HepG2 (cell line): ENCODE data around the gene RAB3A. TPM values are rescaled to one million over a fixed set of nuclear protein-coding genes. Genes with fewer than 3 reads are reported as not detected.

ENCODE experiments used
- AHR ChIP-seq: IDR thresholded peaks from 2 replicates; pipeline ENCODE4 v1.6.1; 2018; ENCODE audit warnings: missing genetic modification reagents, missing compliant biosample characterization
- PPARG ChIP-seq: conservative IDR thresholded peaks from 2 replicates; pipeline ENCODE4 v1.6.1; 2016; ENCODE audit warnings: missing biosample characterization, missing genetic modification reagents
- ZFYVE20 ChIP-seq: sonication (generic); formaldehyde crosslinking; IDR thresholded peaks from 2 replicates; pipeline ENCODE4 v1.8.0; 2023; ENCODE audit warnings: low read depth, mild to moderate bottlenecking, moderate library complexity, missing genetic modification reagents, borderline replicate concordance
- polyA plus RNA-seq, 8 experiments: library from polyadenylated mRNA; depleted of rRNA in 3 of 8; stranded (reverse) in 7 of 8; unstranded in 1 of 8; fragments of >200 nt; fragmentation: Illumina TruSeq in 4 of 8; extraction: Trizol in 4 of 8; gene quantifications; 2 replicates each; pipeline versions ENCODE4 v1.2.1 to v1.2.3, GENCODE V29; 2011 to 2016; ENCODE audit warnings: low read depth in 4 of 8, missing spikeins in 1 of 8, mixed read lengths in 1 of 8; ENCODE audit not compliant: insufficient read depth in 1 of 8
- total RNA-seq, 5 experiments: library from RNA; depleted of rRNA; stranded (reverse); fragments of >200 nt; fragmentation: Illumina TruSeq; extraction: Trizol; gene quantifications; 2 replicates each; pipeline ENCODE4 v1.2.3, GENCODE V29; 2016; ENCODE audit warnings: low read depth in 1 of 5
- TF ChIP-seq, protein P1 (sequence below): sonication (generic); formaldehyde crosslinking; IDR thresholded peaks from 2 replicates; pipeline ENCODE4 v1.4.0; 2020; ENCODE audit warnings: mild to moderate bottlenecking, missing genetic modification reagents
- TF ChIP-seq, protein P2 (sequence below): sonication (generic); formaldehyde crosslinking; IDR thresholded peaks from 2 replicates; pipeline ENCODE4 v1.5.0; 2020; ENCODE audit warnings: missing genetic modification reagents
- TF ChIP-seq, protein P3 (sequence below): IDR thresholded peaks from 2 replicates; pipeline ENCODE4 v1.6.1; 2016; ENCODE audit warnings: low read depth
- TF ChIP-seq, protein P4 (sequence below): sonication (generic); formaldehyde crosslinking; conservative IDR thresholded peaks from 2 replicates; pipeline ENCODE4 v1.4.0; 2020; ENCODE audit warnings: missing genetic modification reagents
- TF ChIP-seq, protein P5 (sequence below): sonication (generic); formaldehyde crosslinking; IDR thresholded peaks from 2 replicates; pipeline ENCODE4 v1.4.0; 2020; ENCODE audit warnings: missing genetic modification reagents

RAB3A gene
- total and polyA plus RNA-seq, 2 of the 13 experiments (the other 11 are each of a cell fraction or from before 2014, with no cell fraction given): 0.58 to 0.98 TPM

DNA sequence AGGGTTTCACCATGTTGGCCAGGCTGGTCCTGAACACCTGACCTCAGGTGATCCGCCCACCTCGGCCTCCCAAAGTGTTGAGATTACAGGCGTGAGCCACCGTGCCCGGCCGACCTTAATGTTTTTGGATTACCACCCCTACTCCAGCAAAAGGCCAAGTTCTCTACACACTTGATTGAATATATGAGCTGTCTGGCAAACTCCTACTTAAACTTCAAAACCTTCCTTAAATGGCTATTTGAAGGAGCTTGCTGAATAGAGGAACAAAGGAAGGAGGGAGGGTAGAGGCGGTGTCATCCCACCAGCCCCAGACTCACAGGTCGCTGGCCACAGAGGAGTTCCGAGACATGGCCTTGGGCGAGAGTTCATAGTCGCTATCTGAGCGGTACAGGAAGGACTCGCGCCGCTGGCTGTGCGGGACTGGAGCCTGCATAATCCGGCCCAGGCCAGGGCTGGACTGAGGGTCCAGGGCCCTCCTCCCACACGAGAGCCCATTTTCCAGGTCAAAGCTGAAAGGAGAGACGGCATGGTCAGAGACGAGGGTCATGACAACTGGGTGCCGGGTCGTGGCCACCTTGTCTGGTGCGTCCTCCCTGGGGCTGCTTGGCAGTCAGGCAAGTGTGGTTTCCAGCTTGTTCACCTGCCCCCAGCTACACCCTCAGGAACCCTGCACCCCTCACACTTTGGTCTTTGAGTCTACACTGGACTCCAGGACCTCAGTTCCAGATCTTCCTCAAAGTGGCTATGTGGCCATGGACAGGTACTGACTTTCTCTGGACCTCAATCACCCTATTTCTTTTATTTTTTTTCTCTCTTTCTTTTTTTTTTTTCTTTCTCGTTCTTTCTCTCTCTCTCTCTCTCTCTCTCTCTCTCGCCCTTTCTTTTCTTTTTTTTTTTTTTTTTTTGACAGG is 18.2 kb upstream of the RAB3A start (continued):
- TF ChIP-seq, protein P1, sequence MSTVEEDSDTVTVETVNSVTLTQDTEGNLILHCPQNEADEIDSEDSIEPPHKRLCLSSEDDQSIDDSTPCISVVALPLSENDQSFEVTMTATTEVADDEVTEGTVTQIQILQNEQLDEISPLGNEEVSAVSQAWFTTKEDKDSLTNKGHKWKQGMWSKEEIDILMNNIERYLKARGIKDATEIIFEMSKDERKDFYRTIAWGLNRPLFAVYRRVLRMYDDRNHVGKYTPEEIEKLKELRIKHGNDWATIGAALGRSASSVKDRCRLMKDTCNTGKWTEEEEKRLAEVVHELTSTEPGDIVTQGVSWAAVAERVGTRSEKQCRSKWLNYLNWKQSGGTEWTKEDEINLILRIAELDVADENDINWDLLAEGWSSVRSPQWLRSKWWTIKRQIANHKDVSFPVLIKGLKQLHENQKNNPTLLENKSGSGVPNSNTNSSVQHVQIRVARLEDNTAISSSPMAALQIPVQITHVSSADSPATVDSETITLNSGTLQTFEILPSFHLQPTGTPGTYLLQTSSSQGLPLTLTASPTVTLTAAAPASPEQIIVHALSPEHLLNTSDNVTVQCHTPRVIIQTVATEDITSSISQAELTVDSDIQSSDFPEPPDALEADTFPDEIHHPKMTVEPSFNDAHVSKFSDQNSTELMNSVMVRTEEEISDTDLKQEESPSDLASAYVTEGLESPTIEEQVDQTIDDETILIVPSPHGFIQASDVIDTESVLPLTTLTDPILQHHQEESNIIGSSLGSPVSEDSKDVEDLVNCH (CRISPR knock-in tag): no peak
- TF ChIP-seq PPARG (CRISPR knock-in tag): 0 out of 2 replicates have a peak, but pooled peaks have one; percentile 49
- TF ChIP-seq AHR (CRISPR knock-in tag): no peak
- TF ChIP-seq, protein P2, sequence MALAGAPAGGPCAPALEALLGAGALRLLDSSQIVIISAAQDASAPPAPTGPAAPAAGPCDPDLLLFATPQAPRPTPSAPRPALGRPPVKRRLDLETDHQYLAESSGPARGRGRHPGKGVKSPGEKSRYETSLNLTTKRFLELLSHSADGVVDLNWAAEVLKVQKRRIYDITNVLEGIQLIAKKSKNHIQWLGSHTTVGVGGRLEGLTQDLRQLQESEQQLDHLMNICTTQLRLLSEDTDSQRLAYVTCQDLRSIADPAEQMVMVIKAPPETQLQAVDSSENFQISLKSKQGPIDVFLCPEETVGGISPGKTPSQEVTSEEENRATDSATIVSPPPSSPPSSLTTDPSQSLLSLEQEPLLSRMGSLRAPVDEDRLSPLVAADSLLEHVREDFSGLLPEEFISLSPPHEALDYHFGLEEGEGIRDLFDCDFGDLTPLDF (CRISPR knock-in tag): no peak
- TF ChIP-seq, protein P3, sequence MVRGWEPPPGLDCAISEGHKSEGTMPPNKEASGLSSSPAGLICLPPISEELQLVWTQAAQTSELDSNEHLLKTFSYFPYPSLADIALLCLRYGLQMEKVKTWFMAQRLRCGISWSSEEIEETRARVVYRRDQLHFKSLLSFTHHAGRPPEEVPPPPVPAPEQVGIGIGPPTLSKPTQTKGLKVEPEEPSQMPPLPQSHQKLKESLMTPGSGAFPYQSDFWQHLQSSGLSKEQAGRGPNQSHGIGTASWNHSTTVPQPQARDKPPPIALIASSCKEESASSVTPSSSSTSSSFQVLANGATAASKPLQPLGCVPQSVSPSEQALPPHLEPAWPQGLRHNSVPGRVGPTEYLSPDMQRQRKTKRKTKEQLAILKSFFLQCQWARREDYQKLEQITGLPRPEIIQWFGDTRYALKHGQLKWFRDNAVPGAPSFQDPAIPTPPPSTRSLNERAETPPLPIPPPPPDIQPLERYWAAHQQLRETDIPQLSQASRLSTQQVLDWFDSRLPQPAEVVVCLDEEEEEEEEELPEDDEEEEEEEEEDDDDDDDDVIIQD (CRISPR knock-in tag): 0 out of 2 replicates have a peak, but pooled peaks have one; percentile 29
- TF ChIP-seq, protein P4, sequence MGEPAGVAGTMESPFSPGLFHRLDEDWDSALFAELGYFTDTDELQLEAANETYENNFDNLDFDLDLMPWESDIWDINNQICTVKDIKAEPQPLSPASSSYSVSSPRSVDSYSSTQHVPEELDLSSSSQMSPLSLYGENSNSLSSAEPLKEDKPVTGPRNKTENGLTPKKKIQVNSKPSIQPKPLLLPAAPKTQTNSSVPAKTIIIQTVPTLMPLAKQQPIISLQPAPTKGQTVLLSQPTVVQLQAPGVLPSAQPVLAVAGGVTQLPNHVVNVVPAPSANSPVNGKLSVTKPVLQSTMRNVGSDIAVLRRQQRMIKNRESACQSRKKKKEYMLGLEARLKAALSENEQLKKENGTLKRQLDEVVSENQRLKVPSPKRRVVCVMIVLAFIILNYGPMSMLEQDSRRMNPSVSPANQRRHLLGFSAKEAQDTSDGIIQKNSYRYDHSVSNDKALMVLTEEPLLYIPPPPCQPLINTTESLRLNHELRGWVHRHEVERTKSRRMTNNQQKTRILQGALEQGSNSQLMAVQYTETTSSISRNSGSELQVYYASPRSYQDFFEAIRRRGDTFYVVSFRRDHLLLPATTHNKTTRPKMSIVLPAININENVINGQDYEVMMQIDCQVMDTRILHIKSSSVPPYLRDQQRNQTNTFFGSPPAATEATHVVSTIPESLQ (CRISPR knock-in tag): no peak
- TF ChIP-seq, protein P5, sequence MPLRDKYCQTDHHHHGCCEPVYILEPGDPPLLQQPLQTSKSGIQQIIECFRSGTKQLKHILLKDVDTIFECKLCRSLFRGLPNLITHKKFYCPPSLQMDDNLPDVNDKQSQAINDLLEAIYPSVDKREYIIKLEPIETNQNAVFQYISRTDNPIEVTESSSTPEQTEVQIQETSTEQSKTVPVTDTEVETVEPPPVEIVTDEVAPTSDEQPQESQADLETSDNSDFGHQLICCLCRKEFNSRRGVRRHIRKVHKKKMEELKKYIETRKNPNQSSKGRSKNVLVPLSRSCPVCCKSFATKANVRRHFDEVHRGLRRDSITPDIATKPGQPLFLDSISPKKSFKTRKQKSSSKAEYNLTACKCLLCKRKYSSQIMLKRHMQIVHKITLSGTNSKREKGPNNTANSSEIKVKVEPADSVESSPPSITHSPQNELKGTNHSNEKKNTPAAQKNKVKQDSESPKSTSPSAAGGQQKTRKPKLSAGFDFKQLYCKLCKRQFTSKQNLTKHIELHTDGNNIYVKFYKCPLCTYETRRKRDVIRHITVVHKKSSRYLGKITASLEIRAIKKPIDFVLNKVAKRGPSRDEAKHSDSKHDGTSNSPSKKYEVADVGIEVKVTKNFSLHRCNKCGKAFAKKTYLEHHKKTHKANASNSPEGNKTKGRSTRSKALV: peak; percentile 57; the same call in 1 of the 2 replicates
- no peak for TF ChIP-seq ZFYVE20 (CRISPR knock-in tag)
